MM.1S (cell line): ENCODE results near the gene DRD1.

ENCODE experiments used
- CTCF ChIP-seq: fragments of 300-600 bp; sonication (generic); IDR thresholded peaks from 2 replicates; pipeline ENCODE4 v1.5.1; 2016; ENCODE audit warnings: antibody characterized with exemption, low read length, mixed read lengths
- EZH2phosphoT487 ChIP-seq: fragments of 300-600 bp; sonication (generic); IDR thresholded peaks from 2 replicates; pipeline ENCODE4 v1.6.1; 2018; ENCODE audit warnings: antibody characterized with exemption, low read length

- no peak for TF ChIP-seq CTCF
- TF ChIP-seq EZH2phosphoT487: no peak
These were observed 24.2 kb upstream of the DRD1 start for GRCh38 chr5:175467983-175468690.
